ENCODE results near the gene JCAD.

Gene JCAD

DNA sequence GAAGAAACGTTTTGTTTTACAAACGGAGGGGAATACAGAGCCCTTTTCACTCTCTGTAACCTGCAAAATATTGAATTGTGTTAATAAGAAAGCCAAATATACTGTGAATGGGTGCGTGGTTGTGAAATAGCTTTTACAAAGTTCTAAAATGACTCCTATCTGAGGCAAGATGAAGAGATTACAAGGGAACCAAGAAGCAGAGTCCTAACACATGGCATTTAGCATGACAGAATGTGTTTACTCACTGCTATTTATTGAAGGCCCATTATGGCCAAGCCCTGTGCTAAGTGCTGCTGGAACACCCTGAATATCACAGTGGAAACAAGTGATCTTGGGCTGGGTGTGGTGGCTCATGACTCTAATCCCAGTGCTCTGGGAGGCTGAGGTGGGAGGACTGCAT is 12.9 kb downstream of the JCAD start:
- in situ Hi-C loops (cut with HindIII; ENCODE audit: low sequenced_read_pairs), result no loop called here

DNA sequence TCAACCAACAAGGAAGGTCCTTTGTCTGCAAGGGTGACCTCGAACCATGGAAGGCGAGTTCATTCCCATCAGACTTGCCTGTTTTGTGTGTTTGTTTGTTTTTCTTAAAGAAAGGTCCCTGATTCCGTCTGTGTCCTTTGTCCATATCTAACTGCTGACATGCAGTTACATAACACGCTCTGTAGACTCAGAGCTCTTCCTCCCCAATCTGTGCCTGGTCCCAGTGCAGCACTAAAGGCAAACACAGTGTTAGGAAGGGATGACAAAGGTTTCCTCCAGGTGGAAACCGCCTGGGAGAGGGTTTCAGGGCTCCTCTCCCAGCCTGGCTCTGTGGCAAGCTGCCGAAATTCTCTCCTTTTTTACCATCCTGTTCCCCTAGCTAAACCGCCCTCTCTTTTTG is 13.4 kb downstream of the JCAD start:
- in situ Hi-C loops (cut with HindIII; ENCODE audit: low sequenced_read_pairs), result no loop called here

DNA sequence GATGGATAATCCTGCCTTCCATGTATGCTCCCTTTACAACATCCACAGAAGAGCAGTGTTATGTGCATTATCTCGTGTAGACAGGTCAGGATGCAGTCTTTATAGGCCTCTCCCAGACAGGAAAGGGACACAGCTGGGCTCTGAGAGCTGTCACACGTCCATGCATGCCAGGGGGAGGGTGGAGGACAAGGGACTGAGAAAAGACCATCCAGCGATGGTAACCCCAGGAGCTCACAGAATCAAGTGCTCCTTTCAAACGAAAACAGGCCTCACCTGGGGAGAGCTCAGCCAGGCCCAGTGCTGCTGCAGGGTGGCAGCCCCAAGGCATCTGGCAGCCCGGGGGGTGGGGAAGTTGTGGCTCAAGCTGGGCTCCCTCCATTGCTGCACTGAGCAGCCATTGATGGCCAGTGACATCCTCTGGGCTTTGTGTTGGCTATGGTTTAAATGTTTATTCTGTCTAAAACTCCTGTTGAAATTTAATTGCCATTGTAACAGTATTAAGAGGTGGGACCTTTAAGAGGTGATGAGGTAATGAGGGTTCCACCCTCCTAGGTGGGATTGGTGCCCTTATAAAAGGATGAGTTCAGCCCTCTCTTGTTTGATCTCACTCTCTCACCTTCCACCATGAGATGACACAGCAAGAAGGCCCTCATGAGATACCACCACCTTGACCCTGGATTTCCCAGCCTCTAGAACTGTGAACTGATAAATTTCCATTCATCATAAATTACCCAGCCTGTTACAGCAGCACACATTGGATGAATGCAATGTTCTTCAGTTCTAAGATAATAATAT is 15.7 kb downstream of the JCAD start:
- in situ Hi-C loops (cut with HindIII; ENCODE audit: low sequenced_read_pairs), result no loop called here

DNA sequence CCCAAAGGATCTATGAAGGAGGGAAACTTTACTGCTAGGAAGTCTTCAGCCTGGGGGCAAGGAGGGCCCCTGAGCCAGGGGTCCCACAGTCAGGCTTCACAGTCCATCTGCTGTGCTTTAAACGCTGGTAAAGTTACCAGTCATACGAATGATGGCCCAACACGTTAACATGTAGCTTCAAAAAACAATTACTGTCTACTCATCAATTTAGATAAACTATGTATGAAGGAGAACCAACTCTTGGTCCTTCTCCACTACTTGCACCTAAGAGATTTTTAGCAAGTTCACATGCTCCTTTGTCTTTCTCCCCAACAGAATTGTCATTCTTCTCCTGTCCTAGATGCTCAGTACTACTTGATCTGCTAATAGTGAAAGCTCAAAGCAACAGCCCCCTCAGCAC is 16.6 kb downstream of the JCAD start:
- in situ Hi-C loops (cut with HindIII; ENCODE audit: low sequenced_read_pairs), result no loop called here

DNA sequence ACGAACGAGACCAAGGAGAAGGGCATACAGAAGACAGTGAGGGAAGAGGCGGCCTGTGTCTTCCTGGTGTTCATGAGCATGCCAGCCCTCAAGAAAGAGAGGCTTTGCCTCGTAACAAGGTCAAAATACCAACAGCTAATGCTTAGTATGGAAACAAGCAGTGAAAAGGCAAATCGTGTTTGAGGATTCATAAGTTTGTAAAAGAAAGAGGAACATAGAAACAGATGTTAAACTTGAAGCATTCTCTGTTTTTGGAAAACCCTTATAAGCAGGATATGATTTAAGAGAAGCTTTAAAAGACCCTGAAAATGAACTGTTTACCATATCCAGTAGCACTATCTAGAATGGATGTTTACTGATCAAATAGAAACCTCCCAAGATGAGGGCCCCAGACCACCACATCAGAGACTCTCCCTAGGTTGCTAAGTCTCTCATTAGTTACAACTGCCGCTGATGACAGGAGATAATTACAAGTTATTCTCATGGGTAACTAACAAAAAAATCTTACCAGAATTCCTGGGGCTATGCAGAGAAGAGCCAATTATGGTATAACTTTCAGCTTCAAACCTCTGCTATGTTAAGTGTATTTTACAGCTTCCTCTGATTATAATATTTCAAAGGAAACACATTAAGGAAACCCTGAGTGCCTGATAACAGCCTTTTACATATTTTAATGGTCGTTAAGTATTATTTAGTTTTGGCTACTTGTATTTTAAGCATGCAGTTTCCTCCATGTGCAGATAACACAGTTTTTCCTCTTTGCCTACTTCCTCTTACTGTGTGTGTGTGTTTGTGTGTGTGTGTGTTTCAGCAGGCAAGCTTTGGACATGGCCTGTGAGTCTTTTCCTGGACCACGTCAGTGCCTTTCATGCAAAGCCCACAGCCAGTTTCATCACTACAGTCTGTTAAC is 17.9 kb downstream of the JCAD start:
- in situ Hi-C loops (cut with HindIII; ENCODE audit: low sequenced_read_pairs), result no loop called here

DNA sequence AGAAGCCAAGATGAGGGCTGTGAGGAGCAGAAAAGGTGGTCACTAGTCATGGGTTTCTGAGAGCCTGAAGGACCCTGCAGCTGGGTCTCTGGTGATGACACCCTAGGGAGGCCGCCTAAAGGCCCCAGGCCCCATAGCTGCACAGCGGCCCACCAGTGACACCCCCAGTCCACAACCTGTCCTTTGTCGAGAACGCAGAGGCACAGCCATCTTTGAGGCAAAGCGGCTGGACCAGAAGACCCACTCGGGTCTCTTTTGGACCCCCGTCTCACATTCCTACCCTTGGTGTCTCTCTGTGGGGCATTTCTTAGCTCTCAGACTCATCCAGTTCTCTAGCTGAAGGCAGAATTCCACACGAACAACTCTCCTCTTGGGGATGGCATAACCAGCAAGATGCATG is 18.8 kb downstream of the JCAD start:
- in situ Hi-C loops (cut with HindIII; ENCODE audit: low sequenced_read_pairs), result no loop called here

DNA sequence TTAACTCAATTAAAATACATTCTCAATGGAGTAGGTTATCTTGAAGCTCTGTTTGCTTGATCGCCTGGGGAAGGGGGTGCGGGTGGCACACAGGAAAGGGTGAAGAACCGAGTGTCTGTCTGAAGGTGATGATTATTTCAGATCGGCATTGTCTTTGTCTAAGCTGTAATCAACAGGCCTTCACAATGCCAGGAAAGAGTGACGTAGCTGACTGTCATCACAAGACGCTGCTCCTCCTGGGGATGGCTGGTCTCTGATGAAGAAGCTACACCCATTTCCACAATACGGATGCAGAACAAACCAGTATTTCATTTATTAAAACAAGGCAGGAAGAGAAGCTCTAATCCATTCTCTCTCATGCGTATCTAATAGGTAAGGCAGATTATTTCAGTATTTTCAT is 19.4 kb downstream of the JCAD start:
- in situ Hi-C loops (cut with HindIII; ENCODE audit: low sequenced_read_pairs), result no loop called here

DNA sequence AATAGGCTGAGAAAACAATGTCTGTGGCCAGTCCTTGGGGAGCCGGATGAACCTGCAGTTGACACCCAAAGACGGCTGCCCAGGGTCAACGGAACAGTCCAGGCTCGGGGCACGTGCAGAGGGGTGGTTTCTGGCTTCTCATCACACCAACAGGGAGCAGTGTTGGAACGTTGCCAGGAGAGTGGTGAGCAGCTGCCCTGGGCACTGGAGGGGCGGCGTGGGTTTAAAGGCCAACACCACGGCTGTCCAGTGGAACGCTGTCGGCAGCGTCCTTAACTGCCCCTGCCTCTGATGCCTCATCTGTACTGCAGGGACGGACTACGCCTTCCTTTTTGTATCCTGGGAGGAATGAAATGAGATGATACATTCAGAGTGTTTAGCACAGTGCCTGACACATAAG is 19.8 kb downstream of the JCAD start:
- in situ Hi-C loops (cut with HindIII; ENCODE audit: low sequenced_read_pairs), result no loop called here

DNA sequence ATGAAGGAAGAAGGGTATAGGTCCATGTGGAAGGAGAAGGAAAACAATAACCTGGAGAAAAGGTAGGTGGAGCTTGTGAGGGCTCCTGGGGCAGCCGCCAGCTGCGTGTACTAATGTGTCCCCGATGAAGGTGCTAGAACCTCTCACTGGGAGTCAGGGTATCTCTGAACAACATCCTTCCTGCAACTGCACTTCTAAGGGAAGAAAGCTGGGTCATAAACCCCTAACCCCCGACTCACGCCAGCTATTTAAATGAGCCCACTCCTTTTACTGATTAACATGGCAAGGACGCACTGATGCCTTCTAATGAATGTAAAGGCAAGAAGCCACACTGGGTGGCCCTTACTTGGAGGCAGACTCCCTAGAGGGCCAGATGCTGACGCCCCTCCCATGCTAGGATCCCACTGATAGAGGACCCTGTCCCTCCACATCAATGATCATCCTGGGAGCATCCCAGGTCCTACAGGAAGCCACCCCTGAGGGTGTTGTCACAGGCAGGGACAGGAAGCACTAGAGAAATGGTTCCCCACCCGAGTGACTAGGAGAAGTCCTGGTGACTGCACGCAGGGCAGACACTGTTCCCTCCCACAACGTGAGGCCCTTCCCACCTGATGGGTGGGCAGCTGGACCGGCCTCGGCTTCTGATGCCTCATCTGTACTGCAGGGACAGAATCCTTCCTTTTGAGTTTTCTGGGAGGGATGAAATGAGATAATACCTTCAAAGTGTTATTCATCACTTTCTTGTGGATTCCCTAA is 20.4 kb downstream of the JCAD start:
- in situ Hi-C loops (cut with HindIII; ENCODE audit: low sequenced_read_pairs), result no loop called here

DNA sequence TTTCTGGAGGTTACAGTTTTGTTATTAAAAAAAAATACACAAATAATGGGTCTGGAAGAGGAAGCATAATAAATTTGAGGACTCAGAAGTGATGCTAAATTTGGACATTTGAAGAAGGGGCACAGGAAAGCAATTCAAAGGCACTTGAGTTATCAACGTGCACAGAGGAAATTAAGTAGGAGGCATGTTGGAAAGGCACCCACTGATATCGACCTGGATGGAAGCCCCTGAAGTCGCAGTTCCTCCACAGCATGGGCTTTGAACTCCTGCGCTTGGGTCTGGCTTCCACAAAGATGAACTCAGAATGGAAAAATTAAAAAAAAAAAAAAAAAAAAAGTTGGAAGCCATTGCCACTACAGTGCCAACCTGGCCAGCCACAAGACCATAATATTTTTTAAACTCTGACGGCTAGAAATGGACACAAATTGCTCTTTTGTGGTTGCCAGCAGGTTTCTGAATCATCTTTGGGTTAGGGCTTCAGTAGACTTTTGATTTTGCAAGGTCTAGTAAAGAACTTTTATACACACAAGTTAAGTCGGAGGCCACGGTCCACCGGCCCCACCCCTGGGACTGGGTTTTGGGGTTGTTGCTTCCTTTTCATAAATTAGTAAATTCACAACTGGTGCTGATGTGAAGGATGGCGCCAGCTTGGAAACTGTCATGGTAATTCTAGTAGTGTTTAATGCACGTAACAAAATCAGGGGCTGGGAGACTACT is 21.6 kb downstream of the JCAD start:
- in situ Hi-C loops (cut with HindIII; ENCODE audit: low sequenced_read_pairs), result no loop called here

DNA sequence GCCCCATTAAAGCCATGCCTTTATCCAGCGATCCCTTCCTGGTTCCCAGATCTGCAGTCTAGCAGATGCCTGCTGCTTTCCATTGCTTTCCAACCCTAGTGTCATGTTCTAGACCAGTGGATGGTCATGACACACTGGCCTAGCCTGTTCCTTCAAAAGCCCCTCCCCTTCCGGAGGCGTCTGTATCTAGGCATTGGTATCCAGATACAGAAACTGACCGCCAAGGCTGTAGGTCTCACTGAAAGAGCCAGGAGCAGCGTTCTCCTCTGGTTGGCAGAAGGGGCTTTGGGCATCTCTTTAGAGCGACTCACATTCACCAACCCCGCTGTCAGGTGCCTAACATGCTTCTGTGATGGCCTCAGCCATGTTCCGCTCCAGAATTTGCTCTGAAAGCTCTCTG is 22.6 kb downstream of the JCAD start:
- in situ Hi-C loops (cut with HindIII; ENCODE audit: low sequenced_read_pairs), result no loop called here

DNA sequence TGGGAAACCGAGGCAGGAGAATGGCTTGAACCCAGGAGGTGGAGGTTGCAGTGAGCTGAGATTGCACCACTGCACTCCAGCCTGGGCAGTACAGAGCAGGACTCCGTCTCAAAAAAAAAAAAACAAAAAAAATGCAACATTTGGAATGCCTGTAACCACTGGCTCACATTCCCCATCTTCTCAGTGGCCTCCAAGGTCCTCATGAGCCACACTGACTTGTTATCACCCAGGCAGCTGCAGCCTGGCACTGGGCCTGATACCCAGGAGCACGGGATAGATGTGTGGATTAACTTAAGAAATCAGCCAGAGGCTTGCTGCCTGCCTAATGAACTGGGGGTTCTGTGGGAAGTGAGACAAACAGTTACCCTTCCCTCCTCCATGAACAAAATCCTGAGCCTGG is 23.0 kb downstream of the JCAD start:
- in situ Hi-C loops (cut with HindIII; ENCODE audit: low sequenced_read_pairs), result no loop called here

DNA sequence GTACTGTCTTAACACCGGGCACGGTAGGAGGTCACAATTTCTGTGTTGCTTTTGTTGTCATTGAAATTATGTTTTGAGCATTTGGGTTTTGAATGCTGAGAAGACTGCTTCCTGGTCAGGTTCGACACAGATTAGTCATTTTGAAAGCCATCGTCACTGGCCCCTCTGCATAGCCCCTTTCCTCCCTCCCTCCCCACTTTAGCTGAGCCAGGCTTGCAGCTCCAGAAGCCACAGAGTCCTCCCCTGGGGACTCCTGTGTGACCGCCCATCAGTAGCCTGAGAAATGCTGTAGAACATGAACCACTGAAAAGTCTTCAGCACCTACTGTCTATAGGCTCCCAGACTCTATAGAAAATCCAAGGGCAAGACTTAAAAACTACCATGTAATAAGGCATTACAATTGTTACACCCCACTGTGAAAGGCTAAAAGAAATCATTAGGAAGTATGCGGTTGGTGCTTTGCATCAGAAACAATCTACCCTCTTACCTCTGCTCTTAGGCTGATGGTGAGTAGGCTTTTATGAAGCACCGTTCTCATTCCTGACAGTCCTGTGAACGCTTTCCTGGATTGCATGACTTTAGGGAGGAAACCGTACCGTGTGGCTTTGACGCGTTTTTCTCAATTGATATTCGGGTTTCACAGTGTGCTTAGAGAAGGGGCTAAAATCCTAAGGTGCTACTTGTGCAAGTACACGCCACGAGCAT is 24.8 kb downstream of the JCAD start:
- in situ Hi-C loops (cut with HindIII; ENCODE audit: low sequenced_read_pairs), result no loop called here

DNA sequence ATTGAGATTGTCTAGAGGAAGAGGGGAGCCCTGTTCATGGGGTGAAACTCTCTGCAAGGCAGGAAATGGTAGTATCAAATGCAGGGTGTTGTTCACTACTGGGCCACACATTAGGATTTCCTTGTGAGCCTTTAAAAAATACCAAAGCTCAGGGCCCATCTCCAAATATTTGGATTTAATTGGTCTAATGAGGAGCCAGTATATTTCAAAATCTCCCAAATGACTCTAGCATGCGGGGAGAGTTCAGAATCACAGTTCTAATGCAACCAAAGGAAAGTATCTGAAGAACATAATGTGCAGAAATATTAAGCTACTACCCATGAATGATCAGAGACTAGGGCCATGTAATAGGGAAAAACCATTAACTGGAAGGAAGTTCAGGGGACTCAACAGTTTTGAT is 27.3 kb downstream of the JCAD start:
- in situ Hi-C loops (cut with HindIII; ENCODE audit: low sequenced_read_pairs), result no loop called here

DNA sequence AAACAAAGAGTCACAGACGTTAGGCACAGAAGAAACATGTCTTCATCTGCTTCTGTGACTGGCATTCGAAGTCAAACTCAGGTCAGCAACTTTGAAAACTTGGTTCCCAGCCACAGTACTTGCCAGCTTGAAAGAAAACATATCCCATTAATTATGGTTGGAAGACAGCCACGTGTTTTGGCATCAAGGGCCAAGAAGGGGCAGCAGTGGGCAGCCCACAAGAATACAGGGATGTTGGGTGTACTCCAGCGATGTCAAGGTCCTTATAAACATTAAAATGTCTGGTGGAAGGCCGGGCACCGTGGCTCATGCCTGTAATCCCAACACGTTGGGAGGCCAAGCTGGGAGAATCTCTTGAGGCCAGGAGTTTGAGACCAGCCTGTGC is 29.5 kb downstream of the JCAD start:
- in situ Hi-C loops (cut with HindIII; ENCODE audit: low sequenced_read_pairs), result no loop called here

DNA sequence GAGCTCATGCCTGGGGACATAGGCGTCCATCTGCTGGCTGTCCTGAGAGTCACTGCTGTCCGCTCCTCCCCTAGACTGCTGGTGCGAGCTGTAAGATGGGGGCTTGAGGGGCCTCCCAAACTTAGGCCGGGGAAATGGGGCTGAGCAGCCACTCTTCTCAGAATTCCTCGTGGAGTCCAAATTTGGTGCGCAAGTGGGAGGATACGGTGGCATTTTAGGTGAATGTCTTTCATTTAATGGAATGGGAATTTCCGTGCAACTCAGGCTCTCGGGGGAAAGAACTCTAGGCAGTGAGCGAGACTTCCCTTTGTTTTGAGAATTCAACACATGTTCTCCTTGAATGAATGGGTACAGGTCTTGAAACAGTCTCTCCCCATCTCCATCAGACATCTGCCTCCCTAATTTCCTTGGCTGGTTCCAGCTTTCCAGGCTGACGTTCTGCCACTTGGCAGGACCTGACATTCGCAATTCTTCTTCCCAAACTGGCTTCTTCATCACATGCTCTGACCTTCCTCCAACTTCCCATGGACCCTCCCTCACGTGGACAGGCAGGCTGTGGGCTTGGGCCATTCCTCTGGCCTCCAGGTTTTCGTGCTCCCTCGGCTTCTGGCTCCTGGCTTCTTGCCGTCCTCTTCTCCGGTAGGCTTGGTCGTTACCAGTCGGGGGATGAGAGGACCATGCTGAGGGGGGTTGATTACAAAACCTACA is 30.1 kb downstream of the JCAD start:
- in situ Hi-C loops (cut with HindIII; ENCODE audit: low sequenced_read_pairs), result no loop called here

DNA sequence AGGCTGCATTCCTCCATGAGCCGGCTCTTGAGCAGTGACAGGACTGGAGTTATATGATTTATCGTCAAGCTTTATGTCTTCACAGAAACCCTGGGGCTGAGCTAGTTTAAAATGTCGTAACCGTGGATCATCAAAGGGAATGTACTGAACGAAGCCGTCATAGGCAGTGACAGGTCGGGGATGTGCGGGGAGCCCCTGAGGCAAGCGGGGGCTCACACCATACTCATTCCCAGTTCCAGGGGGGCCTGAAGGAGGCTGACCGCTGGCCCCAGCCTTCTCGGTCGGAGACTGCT is 30.7 kb downstream of the JCAD start:
- in situ Hi-C loops (cut with HindIII; ENCODE audit: low sequenced_read_pairs), result no loop called here

DNA sequence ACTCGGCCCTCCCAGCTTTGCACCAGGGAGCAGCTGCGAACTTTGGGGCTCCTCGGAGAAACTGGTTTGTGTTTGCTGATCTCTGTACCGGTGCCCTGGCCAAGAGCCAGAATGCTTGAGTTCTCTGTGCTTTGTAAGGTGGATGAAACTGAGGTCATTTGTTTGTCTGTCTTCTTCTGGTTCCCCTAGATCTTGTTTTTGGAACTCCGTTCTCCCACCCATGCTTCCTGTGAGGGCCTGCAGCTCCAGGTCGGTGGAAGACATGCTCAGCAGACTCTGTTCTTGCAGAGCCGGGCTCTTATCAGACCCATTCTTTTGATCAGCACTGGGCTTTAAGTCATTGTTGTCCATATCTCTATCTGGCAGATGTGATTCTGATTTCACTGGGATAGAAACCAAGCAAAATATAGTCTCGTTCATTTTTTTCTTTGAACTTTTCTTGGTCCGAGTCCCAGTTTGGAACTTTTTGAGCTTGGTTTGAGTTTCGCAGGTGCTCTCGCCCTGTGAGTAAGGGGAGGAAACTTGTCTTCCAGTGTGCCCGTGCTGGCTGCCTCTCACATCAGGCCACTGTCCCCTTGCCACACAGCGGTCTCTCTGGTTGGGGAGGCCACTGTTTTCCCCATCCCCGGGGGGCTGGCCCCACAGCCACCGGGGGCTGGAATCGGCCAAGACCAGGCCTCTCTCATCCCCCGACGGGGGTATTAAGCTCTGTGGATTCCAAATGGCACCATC is 31.2 kb downstream of the JCAD start:
- in situ Hi-C loops (cut with HindIII; ENCODE audit: low sequenced_read_pairs), result no loop called here
